CD4-positive, alpha-beta T cell treated with Interleukin-21 for 1 hour (primary cell): Measurements from ENCODE around the gene C1orf210.

Experiments
- DNase-seq: peaks from one replicate; pipeline ENCODE4 v3.0.0-alpha.2; 2020

C1orf210 gene

DNA sequence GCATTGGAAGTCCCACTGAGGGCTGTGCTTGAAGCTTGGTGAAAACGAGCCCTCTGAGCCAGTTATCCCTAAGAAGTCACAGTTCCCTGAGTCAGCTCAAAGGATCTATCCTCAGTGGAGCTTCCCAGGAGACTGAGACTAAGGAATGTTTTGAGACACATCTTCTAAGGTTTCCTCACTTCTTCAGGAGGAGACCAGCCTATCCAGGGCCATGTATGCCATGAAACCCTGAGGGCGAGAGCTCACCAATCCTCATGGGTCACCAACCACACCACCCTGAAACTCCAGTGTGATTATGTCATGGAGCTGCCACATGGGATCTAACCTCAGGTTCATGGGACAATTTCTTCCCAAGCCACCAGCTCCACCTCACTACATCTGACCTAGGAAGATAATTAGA, 7.8 kb upstream of the C1orf210 start:
- no peak for DNase-seq

DNA sequence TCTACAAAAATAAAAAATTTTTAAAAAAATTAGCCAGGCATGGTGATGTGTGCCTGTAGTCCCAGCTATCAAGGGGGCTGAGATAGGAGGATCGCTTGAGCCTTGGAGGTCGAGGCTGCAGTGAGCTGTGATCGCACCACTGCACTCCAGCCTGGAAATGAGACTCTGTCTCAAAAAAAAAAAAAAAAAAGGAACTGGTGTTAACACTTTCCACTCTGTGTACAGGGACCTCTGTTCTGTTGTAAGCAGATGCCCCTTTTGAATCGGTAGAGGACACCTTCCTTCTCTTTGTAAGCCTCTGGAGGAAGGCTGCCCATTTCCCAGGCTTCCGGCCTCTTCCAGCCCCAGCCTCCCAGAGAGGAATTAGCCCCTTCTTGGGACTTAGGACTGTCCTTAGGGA, 7.3 kb upstream of the C1orf210 start:
- no peak for DNase-seq

DNA sequence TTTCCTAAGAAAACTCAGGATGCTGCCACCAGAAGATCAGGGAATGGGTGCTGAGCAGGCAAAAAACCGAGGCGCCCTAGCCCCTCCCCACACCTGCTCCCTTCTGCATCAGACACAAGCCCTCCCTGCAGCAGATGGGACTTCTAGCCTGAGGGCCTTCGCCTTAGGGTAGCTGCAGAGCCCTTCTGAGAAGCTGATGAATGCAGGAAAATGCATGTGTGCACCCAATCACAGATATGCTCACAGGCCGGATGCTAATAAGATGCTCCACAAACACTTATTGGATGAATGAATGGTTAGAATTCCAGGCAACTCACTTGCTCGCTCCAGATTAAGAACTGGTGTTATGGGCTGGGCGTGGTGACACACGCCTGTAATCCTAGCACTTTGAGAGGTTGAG, 6.8 kb upstream of the C1orf210 start:
- no peak for DNase-seq

DNA sequence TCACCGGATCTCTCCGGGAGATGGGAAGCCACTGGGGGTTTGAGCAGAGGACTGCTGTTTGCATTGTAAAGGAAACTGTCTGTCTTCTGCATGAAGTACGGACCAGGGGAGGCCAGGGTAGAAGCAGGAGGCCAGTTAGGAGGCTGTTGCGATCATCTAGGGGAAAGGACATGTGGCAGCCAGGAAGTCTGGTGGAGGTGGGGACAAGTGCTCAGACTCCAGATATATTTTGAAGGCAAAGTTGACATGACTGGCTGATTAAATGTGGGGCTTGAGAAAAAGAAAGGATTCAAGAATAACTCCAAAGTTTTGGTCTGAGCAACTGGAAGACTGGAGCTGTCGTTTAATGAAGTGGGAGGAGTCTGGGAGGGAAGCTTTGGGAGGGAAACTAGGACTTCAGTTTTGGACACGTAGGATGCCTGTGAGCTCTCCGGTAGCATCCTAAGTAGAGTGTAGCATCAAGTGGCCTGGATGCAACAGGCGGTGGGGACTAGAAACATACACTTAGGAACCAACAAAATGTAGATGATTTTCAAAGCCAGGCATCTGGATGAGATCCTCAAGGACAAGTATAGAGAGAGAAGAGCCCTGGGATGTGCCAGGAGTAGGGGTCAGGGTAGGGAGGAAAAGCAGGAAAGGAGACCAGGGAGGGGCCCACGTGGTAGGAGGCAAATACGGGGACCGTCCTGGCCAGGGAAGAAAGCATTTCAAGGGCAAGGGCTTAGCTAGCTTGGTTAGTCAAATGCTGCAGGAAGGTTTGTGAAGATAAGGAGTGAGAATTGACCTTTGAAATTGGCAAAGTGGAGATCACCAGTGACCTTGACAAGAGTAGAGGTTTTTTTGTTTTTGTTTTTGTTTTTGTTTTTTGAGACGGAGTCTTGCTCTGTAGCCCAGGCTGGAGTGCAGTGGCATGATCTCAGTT, 3.7 kb upstream of the C1orf210 start:
- no peak for DNase-seq

DNA sequence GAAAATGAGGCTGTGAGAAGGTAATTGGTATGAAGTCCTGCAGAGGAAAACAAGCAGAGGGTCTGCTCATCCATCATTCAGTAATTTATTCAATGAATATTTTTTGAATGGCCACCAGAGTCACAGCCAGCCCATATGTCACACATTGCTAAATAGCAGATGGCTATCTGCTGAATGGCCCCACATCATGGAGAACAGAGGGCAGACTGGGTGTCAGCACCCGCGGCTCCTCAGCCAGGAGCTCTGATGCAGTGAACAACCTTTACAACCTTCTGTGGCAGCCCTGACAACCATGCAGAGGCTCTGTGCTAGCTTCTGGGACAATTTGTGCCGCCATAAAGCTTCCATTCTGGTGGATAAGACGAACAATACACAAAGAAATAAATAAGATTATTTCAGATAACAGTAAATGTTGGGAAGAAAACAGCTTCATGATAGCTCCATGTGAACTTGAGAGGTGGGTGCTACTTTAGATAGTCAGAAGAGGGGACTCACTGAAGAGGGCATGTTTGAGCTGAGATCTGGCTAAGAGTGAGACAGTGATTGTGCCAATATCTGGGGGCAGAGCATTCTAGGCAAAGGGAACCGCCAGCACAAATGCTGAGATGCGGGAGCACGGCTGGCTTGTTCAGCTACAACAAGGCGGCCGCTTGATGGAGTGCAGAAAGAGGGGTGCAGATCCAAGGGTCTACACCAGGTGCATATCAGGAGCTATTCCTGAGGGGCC, 2.8 kb upstream of the C1orf210 start:
- DNase-seq = no peak

DNA sequence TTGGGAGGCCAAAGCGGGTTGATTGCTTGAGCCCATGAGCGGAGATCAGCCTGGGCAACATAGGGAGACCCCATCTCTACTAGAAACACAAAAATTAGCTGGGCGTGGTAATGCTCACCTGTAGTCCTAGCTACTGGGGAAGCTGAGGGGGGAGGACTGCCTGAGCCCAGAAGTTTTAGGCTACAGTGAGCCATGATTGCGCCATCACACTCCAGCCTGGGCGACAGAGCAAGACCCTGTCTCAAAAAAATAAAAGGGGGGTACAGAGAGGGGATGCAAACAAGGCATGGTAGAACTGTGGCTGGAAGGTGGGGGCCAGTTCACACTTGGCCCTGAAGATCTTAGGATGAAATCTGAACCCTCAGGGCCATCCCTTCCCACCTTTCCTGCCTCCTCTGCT, 1.2 kb upstream of the C1orf210 start:
- no peak for DNase-seq

DNA sequence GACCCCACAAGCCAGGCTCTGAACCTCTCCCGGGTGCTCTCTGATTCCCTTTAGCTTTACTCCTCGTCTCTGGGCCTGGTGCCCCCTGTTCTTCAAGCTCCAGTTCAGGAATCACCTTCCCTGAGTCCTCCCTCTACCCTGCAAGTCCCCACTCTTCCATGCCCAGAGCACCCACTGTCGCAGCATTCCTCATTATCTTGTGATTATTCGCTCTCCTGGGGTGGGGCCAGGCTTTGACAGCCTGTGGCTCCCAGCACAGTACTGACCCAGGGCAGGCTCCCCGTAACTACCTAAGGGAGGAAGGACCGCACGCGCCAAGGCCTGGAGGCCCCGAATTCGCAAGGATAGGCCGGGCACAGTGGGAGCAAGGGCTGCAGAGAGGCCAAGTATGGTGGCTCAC, 734 bp upstream of the C1orf210 start:
- DNase-seq = no peak

DNA sequence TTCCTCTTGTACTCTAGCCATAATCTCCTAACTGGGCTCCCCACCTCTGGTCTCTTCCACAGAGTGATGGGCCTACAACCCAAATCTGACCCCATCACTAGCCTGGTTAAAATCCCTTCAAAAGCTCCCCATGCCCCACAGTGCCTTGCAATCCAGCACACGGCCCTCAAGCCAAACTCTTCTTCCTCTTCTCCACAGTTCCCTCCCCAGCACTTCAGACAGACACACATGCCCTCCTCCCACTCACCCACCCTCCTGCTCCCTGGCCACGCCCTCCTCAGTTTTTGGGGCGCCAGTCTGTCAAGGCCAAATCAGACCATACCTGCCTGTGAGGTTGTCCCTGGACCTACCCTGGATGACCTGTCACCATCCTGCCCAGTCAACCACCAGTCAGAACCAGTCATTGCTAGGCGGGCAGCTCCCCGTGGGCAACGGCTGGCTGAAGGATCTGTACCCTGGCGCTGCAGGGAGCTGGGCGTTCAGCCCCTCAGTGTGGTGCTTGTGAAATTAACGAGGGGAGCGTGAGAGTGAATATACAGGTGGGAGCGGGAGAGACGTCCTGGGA, 753 bp downstream of the C1orf210 start:
- no peak for DNase-seq

DNA sequence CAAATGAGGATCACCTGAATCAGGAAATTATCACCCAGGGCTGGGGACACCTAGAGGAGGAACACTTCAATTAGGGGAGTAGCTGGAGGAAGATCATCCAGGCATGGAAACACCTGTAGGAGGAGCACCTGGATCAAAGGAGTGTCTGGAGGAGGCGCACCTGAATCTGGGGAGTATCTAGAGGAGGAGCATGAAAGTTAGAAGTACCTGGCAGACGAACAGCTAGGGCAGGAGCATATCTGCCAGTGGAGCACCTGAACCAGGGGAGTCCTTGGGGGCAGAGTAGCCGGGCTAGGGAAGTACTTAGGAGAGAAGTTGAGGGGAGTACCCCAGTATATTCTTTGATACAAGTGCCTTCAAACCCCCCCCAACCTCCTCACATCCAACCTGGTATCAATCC, 1.3 kb downstream of the C1orf210 start:
- no peak for DNase-seq

DNA sequence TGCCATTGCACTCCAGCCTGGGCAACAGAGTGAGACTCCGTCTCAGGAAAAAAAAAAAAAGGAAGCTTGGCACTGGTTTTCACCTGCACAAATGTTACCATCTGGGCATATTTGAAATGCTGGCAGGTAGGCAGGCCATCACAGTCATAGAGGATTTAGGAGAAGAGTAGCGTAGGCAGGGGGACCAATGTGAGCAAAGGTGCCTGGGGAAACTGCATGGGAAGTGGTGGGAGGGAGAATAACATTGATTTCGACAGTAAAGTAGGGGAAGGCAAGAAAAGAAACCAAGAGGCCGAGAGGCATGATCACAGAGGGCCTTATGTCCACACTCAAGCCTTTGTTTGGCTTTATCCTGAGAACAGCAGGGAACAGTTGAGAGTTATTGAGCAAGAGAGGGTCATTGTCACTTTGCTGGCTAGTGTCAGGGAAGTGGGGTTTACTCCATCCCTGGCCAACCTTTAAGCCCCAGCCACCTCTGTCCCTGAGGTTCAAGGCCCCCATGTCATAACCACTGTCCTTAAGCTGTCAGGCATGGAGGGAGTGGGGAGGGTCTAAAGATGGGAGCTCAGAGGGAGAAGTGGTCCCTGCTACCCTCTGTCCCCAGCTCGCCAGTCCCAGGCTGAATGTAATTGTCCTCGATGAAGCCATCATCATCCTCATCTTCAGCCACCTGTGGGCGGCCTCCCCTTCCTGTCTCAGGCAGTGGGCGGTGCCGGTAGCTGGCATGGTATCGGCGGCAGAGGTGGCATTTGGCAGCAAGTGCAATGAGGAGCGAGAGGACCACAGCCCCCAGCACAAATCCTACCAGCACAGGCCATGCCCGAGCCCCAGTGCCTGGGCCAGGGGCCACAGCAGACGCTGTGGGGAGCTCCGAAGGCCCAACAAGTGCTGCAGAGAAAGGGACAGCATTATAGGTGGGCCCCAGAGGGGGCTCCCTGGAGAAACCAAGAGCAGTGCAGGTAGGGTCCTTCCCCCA, 2.9 kb downstream of the C1orf210 start:
- no peak for DNase-seq

DNA sequence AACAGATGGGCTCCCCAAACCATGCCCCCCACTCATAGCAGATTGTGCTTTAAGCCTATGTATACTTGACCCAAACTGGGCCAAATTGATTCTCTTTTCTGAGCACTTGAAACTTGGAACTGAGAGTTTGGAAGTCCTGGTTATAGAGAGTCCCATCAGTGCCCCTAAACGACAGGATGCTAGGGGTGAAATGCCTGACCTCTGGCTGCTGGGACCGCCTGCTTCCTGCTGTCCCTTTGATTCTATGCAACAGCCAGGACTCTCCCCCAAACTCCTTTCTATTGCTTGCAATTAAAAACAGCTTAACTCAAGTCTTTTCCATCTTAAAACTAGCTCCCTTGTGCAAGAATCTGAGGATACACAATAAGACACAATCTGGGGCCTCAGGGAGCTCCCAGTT, 4.7 kb downstream of the C1orf210 start:
- no peak for DNase-seq

DNA sequence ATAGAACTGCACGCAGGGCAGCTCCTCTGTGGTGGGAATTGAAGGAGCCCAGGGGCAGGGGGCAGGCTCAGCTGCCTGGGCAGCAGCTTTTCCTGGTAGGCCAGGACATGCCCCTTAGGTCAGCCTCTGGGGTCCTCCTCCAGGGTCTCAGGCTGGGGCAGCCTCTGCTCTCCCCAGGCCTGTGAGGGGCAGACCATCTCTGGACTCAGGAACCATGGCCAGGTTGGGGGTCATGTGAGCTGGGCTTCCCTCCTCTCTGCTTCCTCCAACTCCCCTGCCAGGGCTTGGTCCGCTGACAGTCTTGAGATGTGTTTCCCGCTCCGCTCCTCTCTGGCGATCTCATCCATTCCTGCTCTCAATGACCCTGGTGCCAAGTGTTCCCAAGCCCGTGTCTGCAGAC, 5.7 kb downstream of the C1orf210 start:
- DNase-seq = no peak

DNA sequence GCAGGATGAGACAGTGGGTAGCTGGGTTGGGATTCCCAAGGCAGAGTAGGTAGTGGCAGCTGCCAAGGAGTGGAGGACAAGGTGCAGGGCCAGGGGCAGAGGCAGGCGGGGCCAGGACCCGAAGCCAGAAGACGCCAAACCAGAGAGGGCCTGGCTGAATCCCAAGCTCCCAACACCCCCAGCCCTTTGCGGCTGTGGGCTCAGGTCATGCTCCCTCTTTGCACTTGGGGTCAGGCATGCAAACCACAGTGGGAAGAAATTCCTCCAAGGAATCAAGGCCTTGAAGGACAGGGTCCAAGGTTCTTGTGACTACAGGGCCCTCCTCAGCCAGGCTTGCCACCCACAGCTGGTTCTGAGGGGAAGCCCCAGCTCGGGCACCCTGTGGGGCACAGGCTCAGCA, 6.2 kb downstream of the C1orf210 start:
- DNase-seq = no peak

DNA sequence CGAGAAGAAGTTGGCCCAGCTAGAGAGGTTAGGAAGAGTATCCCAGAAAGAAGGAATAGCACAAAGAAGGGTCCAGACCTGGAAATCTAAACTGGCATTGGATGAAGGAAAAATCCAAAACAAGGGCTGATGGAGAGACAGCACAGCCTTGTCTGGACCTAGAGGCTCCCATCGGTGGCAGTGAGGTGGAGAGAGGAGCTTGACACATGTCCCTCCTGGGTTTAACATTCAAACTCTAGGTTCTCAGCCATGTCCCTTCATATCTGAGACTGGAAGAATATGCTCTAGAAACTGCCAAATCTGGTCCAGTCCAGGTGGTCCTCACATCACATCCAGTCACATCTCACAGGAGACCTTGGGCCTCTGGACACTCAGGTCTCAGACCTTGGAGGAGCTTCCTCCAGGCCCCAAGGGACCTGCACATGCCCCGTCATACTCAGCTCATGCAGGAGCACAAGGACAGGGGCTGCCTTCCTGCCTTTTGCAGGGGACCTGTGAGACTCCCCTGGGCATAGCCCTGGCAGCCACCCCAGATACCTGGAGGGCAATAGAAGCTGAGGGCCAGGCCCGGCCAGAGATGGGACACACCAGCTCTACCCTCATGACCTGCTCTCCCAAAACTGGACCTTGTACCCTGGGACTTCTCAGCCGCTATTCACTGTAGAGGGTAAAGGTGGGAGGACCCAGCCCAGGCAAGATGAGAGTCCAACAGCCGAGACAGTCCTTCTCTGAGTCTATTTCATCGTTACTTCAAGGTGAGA, 8.1 kb downstream of the C1orf210 start:
- no peak for DNase-seq

DNA sequence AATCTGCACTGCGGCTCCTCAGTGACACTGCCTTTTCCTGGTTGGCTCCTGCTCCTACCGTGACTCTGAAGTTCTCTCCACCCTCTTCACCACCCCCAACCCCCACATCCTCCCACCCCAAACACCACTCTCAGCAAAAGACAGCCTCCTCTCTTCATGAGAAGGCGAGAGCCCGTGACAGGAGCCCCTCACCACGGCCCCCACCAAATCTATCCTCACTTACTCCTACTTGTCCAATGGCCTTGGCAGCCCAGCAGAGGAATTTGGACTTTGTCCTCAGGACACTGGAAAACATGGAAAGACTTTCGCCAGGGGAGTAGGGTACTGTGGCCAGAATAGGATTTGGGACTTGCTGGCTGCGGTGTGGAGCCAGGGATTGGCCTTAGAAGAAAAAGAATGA, 8.7 kb downstream of the C1orf210 start:
- DNase-seq = no peak

DNA sequence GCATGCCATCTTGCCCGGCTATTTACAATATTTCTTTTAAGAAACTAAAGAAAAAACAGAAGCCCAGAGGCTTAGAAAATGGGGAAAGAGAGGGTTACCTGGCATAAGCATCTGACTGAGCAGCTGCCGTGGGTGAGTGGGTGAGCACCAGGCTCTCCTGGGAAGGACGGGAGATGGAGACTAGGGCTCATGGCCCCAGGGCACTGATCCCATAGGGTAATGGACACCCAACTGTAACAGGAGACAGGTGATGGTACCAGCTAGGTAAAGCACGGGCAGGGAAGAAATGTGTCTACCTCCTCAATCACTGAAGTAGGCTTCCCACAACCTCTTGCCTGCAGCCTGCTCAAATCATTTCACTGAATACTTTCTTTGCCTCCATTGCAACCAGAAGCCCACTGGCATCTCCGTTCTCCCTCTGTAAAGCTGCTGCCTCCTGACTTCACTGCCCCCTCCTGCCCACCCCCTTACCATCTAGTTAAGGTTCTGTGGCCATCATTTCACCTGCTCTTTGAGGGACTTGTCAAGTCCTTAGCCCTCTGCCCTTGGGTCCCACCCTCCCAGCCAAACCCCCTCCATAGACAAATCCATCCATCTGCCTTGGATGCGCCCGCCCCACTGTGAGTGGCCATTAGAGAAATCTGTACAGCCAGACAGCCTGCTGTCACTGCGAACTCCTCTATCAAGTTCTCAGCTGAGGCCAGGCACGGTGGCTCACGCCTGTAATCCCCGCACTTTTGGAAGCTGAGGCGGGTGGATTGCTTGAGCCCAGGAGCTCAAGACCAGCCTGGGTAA, 9.4 kb downstream of the C1orf210 start:
- no peak for DNase-seq

DNA sequence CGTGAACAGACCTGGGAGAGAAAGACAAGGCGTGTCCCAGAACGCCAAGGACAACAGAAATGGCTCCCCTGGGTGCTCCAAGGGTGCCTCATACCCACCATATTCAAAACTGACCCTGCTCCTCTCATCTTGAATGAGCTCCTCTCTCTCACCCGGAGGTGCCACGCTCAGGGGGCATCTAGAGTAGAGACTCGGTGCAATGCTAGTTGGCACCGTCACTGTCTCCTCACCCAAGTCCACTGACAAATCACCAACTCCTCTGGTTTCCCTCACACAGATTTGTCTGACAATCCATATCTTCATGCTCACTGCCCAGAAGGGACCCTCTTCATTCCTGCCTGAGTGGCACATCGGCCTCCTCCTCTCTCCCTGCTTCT, 10.6 kb downstream of the C1orf210 start:
- DNase-seq = no peak

DNA sequence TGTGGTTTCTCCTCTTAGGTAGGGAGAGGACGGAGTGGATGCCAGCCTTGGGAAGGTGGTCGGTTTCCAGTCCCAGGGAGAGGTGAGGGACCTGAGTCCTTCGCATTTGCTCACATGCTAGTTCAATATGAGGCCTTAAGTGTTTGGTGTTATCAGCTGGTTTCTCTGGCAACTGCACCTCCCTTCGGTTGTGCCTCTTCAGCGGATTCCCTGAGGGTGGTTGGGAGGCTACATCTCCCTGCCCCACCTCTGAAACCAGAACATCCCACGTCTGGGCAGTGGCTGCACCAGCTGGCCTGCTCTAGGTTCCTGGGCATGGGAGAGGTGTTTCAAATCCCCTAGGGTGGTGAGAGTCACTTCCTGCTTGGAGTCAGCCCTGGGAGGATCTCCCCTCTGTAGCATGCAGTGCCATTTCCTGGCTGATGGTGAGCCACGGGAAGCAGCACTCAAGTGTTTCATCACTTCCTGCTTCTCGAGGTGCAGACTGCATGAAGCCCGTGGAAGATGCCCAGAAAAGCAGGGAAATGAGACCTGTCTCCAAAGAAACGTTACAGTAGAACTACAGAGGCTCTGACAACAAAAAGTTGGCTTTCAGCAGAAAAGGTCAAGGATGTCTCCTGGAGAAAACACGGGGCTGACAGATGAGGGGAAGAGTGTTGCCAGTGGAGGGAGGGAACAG, 11.1 kb downstream of the C1orf210 start:
- DNase-seq = peak; percentile 34

DNA sequence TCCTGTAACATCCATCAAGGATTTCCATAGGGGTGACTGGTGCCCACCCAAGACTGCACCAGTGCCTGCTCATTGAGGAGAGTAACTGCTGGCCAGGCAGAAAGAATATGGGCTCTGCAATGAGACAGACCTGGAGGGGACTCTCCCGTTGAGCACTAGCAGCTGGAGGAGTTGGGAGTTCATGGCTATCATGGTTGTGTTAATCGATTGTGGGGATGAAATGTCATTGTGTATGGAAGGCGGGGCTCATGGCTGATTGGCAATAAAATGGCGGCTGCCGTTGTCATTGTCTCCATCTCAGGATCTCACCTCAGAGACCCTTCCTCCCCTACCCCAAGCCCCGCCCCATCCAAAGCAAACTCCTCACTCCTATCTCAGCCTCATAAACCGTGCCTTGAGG, 11.7 kb downstream of the C1orf210 start:
- DNase-seq = no peak
